ENCODE data around the gene DENND1A. TPM values are rescaled to one million over a fixed set of nuclear protein-coding genes. Genes with fewer than 3 reads are reported as not detected.

DENND1A gene
- total RNA-seq, 1 donor from 2014 or later = 37.3 TPM

DNA sequence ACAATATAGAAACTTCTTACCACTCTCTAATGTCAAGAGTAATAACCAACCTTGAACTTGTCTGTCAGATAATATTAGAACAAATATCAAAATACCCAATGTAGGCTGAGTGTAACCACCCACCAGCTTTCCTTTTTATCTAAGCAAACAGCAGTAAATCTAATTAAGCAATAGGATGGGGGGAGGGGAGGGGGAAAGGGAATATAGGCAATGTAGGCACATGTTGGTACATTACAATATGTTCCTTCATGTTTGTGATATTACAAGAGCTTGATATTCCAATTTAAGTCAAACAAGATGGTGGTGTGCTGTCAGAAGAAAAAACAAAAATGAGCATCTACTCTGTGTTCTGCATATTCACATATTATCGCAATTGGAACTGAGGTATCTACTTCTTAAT, 158.2 kb downstream of the DENND1A start:
- H3K4me1 ChIP-seq = no peaks in the 10 kb centered on the region
- H3K36me3 ChIP-seq = no peaks in the 10 kb centered on the region
- intact Hi-C loops (cut with DNase I) = loop anchor here (10.0 kb wide), 1 partner anchor 57 kb away; no protein-coding TSS in a partner anchor
- H3K27ac ChIP-seq = no peak overlapping the region
- H3K9me3 ChIP-seq = no peaks in the 10 kb centered on the region
- TF ChIP-seq, protein P1, sequence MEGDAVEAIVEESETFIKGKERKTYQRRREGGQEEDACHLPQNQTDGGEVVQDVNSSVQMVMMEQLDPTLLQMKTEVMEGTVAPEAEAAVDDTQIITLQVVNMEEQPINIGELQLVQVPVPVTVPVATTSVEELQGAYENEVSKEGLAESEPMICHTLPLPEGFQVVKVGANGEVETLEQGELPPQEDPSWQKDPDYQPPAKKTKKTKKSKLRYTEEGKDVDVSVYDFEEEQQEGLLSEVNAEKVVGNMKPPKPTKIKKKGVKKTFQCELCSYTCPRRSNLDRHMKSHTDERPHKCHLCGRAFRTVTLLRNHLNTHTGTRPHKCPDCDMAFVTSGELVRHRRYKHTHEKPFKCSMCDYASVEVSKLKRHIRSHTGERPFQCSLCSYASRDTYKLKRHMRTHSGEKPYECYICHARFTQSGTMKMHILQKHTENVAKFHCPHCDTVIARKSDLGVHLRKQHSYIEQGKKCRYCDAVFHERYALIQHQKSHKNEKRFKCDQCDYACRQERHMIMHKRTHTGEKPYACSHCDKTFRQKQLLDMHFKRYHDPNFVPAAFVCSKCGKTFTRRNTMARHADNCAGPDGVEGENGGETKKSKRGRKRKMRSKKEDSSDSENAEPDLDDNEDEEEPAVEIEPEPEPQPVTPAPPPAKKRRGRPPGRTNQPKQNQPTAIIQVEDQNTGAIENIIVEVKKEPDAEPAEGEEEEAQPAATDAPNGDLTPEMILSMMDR (IDR thresholded peaks at IDR 0.05) = no peak
- no peak overlapping the region for H3K4me3 ChIP-seq
- no peaks in the 10 kb centered on the region for H3K27me3 ChIP-seq
- no peak for DNase-seq (ENCODE audit: low spot score in 2 of 2)

DNA sequence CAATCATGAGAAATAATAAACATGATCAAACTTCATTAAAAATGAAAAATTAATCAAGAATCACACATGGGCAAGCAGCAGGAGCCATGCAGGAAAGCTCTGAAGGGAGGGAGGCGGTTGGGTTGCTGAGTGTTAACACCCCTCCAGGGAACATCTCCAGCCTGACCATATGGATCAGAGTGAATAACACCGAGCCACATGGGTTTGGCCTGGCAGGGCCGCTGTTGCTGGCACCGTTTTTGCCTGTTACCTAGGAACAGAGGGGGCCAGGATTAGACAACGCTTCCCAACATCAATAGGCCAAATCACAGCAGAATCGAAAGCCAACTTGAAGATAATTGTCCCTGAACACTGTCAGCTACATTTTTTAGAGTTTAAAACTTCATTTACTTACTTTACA, 160.2 kb downstream of the DENND1A start:
- Histone ChIP-seq H3K27me3 (no peaks in the 10 kb centered on the region), H3K4me3 (no peak overlapping the region), H3K9me3 (no peaks in the 10 kb centered on the region), H3K36me3 (no peaks in the 10 kb centered on the region), H3K4me1 (no peaks in the 10 kb centered on the region), H3K27ac (no peak overlapping the region)
- DNase-seq (ENCODE audit: low spot score in 2 of 2) = no peak
- intact Hi-C loops (cut with DNase I) = loop anchor here (10.0 kb wide), 1 partner anchor 55 kb away; no protein-coding TSS in a partner anchor
- TF ChIP-seq, protein P1 (IDR thresholded peaks at IDR 0.05) = no peak

DNA sequence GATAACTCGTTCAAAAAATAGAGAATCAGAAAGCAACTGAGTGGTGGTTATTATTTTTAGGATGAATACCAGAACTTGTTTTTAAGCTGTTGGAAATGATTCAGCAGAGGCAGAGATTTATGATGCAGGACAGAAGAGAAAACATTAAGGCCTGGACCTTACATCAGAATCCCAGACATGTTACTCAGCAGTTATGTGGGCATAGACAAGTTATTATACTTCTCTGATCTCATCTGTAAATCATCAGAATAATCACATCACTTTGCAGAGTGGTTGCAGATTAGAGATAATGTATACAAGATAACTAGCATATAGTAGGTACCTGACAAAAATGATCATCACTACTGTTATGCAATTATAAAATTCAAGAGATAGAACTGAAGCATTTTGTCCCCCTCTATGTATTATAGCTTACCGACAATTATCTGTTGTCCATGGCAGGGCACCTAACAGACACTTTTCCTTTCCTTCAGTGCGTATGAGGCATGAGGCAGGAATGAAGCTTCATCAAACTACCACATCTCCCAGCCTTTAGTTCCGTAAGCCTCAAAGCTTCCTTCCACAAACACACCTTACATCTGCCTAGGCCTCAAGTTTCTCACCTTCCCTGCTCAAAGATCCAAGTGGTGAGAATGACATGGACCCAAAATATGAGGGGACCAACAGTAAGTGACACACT, 165.9 kb downstream of the DENND1A start:
- Histone ChIP-seq H3K4me3 (no peak overlapping the region), H3K27me3 (no peaks in the 10 kb centered on the region), H3K4me1 (no peaks in the 10 kb centered on the region), H3K9me3 (no peaks in the 10 kb centered on the region), H3K36me3 (no peaks in the 10 kb centered on the region), H3K27ac (no peak overlapping the region)
- no peak for DNase-seq (ENCODE audit: low spot score in 2 of 2)
- TF ChIP-seq, protein P1 (IDR thresholded peaks at IDR 0.05) = no peak
- intact Hi-C loops (cut with DNase I) = no loop called here

DNA sequence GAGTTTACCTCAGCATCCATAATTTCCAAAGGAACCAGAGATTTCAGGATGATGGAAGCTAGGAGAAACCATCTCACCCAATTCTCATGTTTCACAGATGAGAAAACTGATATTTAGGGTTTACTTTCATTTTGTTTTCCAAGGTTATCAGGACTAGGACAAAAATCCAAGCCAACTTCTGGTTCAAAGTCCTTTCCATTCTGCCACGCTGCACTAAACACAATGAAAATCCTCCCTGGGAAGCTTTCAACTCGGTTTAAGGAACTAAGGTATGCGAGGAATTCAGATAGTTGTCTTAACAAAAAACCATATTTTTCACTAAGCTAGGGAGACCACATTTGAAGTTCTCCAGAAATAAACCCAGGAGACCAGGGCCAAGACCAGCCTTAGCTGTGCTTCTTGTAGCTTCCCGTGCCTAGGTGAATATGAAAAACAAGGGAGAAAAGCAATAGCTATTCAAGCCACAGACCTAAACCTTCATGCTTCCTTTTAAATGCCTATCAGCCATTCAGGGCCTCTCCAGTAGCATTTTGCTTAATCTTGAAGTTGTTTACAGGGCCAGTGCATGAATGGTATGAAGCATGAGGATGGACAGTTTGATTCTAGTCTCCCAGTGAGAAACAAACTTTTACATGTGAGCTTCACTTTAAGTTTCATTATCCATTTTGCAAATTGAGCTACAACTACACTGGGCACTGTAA, 167.9 kb downstream of the DENND1A start:
- Histone ChIP-seq H3K4me1 (no peaks in the 10 kb centered on the region), H3K27me3 (no peaks in the 10 kb centered on the region), H3K27ac (no peak overlapping the region), H3K4me3 (no peak overlapping the region), H3K9me3 (no peaks in the 10 kb centered on the region), H3K36me3 (peaks cover 0 to 5% of the 10 kb centered on the region in 2 donors)
- intact Hi-C loops (cut with DNase I) = no loop called here
- TF ChIP-seq, protein P1 (IDR thresholded peaks at IDR 0.05) = no peak
- DNase-seq (ENCODE audit: low spot score in 2 of 2) = no peak

DNA sequence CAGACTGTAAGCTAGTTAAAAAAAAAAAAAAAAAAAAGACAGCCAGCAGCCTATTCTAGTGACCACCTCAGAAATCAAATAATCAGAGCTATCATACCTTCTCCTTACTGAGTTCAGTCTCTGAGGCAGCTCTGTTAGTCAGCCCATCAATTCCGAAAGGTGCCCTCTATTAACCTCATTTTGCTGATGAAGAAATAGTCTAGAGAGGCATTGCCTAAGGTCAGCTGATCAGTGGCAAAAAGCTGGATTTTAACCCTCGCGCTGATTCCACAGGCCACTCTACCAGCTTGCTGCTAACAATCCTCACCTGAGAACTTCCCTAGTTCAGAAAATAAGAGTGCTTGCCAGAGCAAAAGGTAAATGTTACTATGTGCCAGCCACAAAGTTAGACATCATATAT, 172.0 kb downstream of the DENND1A start:
- Histone ChIP-seq H3K9me3 (no peaks in the 10 kb centered on the region), H3K4me1 (no peaks in the 10 kb centered on the region)

More for the DNA sequence above, 172.0 kb downstream of the DENND1A start:
- Histone ChIP-seq H3K36me3 (peaks cover 0 to 5% of the 10 kb centered on the region in 2 donors), H3K27me3 (no peaks in the 10 kb centered on the region), H3K4me3 (no peak overlapping the region), H3K27ac (no peak overlapping the region)
- TF ChIP-seq, protein P1 (IDR thresholded peaks at IDR 0.05) = no peak
- DNase-seq (ENCODE audit: low spot score in 2 of 2) = no peak
- intact Hi-C loops (cut with DNase I) = no loop called here

Data from ascending aorta (tissue), 2 donors.